Uterus (tissue), 2 donors: ENCODE measurements around the gene SLC9C1.

Experiments
- POLR2A ChIP-seq, 2 donors: fragments of 450-650 bp; IDR thresholded peaks; one replicate each; pipeline ENCODE4 v1.6.1; 2016; ENCODE audit warnings: antibody characterized with exemption in 2 of 2, mild to moderate bottlenecking in 1 of 2, moderate library complexity in 1 of 2
- TF ChIP-seq, protein P1 (sequence below), 4 experiments: fragments of 200-600 bp in 2 of 4; fragments of 450-650 bp in 2 of 4; sonication (generic) in 2 of 4; IDR thresholded peaks; one replicate each; pipeline ENCODE4 v1.5.1; 2016 to 2019; ENCODE audit warnings: antibody characterized with exemption in 4 of 4, mild to moderate bottlenecking in 2 of 4, moderate library complexity in 1 of 4

DNA sequence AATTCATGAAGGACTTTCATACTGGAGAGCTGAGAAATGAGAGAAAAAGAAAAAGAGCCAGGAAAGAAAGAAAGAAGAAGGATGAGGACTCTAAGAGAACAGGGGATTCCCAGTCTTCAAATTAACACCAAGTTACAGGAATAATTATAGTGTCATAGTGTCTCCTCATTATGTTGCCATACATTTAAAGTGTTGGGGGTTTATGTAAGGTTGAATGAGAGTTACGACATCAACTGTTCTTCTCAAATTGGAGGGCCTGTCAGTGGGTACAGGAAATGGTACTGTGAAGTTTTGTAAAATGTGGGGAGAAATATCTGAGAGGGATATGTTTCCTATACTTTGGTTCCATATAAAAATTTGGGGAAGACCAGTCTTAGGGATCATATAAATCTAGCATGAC is 26.7 kb upstream of the SLC9C1 start:
- TF ChIP-seq, protein P1, sequence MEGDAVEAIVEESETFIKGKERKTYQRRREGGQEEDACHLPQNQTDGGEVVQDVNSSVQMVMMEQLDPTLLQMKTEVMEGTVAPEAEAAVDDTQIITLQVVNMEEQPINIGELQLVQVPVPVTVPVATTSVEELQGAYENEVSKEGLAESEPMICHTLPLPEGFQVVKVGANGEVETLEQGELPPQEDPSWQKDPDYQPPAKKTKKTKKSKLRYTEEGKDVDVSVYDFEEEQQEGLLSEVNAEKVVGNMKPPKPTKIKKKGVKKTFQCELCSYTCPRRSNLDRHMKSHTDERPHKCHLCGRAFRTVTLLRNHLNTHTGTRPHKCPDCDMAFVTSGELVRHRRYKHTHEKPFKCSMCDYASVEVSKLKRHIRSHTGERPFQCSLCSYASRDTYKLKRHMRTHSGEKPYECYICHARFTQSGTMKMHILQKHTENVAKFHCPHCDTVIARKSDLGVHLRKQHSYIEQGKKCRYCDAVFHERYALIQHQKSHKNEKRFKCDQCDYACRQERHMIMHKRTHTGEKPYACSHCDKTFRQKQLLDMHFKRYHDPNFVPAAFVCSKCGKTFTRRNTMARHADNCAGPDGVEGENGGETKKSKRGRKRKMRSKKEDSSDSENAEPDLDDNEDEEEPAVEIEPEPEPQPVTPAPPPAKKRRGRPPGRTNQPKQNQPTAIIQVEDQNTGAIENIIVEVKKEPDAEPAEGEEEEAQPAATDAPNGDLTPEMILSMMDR (IDR thresholded peaks at IDR 0.05): no peak
- TF ChIP-seq POLR2A (IDR thresholded peaks at IDR 0.05): no peak
